GM12865 (cell line): ENCODE results near the gene FUT1.
"Not testable (repeated sequence)": the region's sequence is repeated elsewhere in the genome, so short reads cannot be mapped to it uniquely, and the experiment has no call there.

ENCODE experiments used
- DNase-seq: peaks from one replicate; pipeline ENCODE4 v3.0.0; 2010; ENCODE audit warnings: low read depth
- H3K4me3 ChIP-seq: 2 replicates; pipeline ENCODE4 v1.5.1; 2011; ENCODE audit warnings: mild to moderate bottlenecking, low read depth, low read length, control low read depth
- TF ChIP-seq, protein P1 (sequence below): IDR thresholded peaks from 2 replicates; pipeline ENCODE4 v1.5.1; 2011; ENCODE audit warnings: low read length, control low read depth, low read depth, inconsistent platforms; ENCODE audit not compliant: insufficient read depth; ENCODE audit errors: missing control alignments

The FUT1 gene

DNA sequence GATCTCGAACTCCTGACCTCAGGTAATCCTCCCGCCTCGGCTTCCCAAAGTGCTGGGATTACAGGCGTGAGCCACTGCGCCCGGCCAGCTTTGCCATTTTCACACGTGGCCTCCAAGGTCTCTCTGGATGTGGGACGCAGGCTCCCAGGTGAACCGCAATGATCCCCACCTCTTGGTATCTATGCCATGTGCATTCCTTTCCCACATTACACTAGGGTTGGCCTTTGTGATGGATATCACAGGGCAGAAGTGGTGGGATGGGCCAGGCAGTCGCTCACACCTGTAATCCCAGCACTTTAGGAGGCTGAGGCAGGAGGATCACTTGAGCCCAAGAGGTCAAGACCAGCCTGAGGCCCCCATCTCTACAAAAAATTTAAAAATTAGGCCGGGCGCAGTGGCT, 25.3 kb upstream of the FUT1 start:
- H3K4me3 ChIP-seq = no peak overlapping the region
- DNase-seq = no peak
- TF ChIP-seq, protein P1, sequence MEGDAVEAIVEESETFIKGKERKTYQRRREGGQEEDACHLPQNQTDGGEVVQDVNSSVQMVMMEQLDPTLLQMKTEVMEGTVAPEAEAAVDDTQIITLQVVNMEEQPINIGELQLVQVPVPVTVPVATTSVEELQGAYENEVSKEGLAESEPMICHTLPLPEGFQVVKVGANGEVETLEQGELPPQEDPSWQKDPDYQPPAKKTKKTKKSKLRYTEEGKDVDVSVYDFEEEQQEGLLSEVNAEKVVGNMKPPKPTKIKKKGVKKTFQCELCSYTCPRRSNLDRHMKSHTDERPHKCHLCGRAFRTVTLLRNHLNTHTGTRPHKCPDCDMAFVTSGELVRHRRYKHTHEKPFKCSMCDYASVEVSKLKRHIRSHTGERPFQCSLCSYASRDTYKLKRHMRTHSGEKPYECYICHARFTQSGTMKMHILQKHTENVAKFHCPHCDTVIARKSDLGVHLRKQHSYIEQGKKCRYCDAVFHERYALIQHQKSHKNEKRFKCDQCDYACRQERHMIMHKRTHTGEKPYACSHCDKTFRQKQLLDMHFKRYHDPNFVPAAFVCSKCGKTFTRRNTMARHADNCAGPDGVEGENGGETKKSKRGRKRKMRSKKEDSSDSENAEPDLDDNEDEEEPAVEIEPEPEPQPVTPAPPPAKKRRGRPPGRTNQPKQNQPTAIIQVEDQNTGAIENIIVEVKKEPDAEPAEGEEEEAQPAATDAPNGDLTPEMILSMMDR = no peak

DNA sequence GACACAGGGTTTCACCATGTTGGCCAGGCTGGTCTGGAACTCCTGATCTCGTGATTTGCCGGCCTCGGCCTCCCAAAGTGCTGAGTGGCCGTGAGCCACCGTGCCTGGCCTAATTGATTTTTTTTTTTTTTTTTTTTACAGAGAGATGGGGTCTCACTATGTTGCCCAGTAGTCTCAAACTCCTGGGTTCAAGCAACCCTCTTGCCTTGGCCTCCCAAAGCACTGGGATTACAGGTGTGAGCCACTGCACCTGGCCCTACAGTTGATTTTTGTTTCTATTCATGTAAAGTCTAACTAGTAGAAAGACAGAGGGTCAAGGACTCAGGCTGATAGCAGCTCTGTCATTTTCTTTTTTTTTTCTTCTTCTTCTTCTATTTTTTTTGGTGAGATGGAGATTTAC, 24.7 kb upstream of the FUT1 start:
- no peak for DNase-seq
- no peak overlapping the region for H3K4me3 ChIP-seq
- TF ChIP-seq, protein P1 = no peak

DNA sequence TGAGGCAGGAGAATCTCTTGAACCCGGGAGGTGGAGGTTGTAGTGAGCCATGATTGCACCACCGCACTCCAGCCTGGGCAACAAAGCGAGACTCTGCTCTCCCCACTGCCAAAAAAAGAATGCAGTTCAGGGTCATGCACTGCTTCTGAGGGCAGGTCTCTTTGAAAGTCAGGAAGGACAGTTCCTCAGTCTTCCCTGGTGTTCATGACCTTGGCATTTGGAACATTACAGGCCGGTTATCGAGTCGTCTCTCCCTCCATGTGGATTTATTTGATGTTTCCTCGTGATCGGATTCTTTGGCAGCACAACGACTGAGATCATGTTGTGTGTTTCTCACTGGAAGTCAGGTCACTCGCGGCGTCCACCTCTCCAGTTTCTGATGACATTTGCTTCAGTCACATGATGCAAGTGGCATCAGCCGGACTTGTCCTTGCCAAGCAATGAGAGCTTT, 20.1 kb upstream of the FUT1 start:
- H3K4me3 ChIP-seq = no peak overlapping the region
- TF ChIP-seq, protein P1 = no peak
- no peak for DNase-seq

DNA sequence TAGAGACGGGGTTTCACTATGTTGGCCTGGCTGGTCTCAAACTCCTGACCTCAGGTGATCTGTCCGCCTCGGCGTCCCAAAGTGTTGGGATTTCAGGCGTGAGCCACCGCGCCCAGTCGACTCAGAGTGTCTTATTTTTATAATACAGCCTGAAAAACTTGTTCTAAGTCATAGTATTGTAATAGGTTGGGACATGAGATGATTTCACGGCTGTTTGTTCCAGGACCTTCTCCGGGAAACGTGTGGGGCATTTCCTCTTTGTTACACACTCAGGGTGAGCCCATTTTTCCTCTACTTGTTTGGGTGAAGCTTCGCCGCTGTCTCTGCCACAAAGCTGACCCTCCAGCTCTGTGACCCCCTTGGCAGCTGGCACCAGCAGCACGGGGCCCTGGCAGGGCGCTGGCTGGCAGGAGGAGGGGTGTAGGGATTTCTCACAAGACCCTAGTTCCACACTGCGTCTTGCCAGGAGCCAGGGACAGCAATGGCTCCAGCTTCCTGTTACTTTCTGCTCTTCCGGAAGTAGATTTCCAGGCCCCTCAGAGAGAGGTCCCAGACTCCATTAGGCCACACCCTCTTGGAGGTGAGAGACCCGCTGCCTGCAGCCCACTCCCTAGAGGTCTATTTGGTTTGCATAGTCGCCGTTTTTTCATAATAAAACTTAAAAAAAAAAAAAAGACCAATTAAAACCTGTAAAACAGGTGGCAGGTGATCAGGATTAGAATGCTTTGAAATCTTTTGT, 18.5 kb upstream of the FUT1 start:
- TF ChIP-seq, protein P1 = no peak
- no peak for DNase-seq
- H3K4me3 ChIP-seq = no peak overlapping the region

DNA sequence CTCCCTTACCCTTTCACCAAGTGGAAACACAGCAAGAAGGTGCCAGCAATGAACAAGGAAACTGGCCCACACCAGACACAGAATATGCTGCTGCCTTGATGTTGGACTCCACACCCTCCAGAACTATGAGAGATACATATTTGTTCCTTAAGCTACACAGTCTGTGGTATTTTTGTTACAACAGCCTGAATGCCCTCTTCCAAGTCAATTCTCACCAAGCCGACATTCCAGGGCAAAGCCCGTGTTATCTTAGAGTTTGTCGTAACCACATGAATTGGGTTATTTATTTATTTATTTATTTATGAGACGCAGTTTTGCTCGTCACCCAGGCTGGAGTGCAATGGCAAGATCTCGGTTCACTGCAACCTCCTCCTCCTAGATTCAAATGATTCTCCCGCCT, 17.8 kb upstream of the FUT1 start:
- no peak overlapping the region for H3K4me3 ChIP-seq
- TF ChIP-seq, protein P1 = no peak
- DNase-seq = no peak

DNA sequence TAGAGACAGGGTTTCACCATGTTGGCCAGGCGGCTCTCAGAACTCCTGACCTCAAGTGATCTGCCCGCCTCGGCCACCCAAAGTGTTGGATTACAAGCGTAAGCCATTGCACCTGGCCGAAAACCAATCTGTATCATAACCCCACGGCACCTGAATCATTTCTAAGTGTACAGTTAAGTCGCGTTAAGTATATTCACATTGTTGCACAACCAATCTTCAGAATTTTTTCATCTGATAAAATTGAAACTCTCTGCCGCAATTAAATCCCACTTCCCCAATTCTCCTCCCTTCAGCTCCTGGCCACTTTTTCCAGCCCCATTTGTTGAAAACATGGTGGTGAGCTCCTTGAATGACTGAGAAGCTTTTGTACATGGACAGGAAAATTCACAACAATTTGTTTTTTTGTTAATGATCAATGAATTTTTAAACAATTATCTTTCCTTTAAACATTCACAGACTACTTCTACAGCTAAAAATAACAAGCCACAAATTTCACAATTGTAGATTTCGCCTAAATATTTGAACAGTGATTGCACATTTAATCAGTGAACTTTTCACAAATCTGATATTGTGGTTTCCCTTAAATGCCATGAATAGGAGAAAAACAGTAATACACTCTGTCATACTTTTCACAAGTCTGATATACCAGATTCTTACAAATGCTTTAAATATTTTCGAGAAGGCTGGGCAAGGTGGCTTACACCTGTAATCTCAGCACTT, 16.7 kb upstream of the FUT1 start:
- no peak overlapping the region for H3K4me3 ChIP-seq
- TF ChIP-seq, protein P1 = no peak
- DNase-seq = no peak

DNA sequence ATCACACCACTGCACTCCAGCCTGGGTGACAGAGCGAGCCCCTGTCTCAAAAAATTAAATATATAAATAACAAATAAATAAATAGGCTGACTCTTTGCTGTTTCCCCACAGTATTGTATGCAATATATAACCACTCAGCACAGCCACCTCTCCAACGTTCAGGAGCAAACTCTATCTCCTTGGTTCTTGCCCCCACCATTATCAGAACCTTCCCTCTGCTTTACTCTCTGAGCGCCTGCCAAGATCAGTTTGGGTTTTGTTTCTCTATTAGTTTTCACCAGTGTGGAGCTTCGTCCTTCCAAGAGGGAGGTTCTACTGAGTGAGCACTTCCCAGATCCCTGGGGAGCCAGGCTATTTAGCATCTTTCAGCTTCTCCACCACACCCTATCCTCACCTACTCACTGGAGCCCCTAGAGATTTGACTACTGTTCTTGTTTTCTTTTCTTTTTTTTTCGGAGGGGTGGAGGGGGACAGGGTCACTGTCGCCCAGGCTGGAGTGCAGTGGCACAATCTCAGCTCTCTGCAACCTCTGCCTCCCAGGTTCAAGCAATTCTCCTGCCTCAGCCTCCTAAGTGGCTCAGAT, 15.8 kb upstream of the FUT1 start:
- H3K4me3 ChIP-seq, DNase-seq: not testable (repeated sequence)

DNA sequence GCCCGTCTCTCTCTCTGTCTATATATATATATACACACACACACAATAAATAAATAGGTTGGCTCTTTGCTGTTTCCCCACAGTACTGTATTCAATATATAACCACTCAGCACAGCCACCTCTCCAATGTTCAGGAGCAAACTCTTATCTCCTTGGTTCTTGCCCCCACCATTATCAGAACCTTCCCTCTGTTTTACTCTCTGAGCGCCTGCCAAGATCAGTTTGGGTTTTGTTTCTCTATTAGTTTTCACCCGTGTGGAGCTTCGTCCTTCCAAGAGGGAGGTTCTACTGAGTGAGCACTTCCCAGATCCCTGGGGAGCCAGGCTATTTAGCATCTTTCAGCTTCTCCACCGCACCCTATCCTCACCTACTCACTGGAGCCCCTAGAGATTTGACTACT, 13.4 kb upstream of the FUT1 start:
- H3K4me3 ChIP-seq, DNase-seq: not testable (repeated sequence)
